Measurements from ENCODE around the gene ANKRD34A. TPM values are rescaled to one million over a fixed set of nuclear protein-coding genes. Genes with fewer than 3 reads are reported as not detected.

The ANKRD34A gene
- polyA plus RNA-seq, 12 donors = 0.58 to 1.4 (median 0.81) TPM; not detected in 2

- DNase-seq = no peak
Measured at GRCh38 chr1:145972580-145972979, 8.2 kb upstream of the ANKRD34A start.

- DNase-seq = no peak
Measured at GRCh38 chr1:145967288-145967687, 2.9 kb upstream of the ANKRD34A start.

GRCh38 chr1:145965119-145965744 lies 857 bp upstream of the ANKRD34A start:
- no peak for DNase-seq

GRCh38 chr1:145963265-145964019 lies 933 bp downstream of the ANKRD34A start:
- DNase-seq = no peak

- DNase-seq = no peak
Measured at GRCh38 chr1:145962157-145963102, 1.9 kb downstream of the ANKRD34A start.

GRCh38 chr1:145961425-145962156 lies 2.8 kb downstream of the ANKRD34A start:
- DNase-seq = no peak

GRCh38 chr1:145961109-145961424 lies 3.3 kb downstream of the ANKRD34A start:
- no peak for DNase-seq

GRCh38 chr1:145960468-145961108 lies 3.8 kb downstream of the ANKRD34A start:
- DNase-seq = peak; percentile 79

- DNase-seq = no peak
Measured at GRCh38 chr1:145959957-145960467, 4.4 kb downstream of the ANKRD34A start.

- DNase-seq = no peak
Measured at GRCh38 chr1:145959333-145959732, 5.0 kb downstream of the ANKRD34A start.

GRCh38 chr1:145958734-145959133 lies 5.6 kb downstream of the ANKRD34A start:
- no peak for DNase-seq

GRCh38 chr1:145957443-145958319 lies 6.7 kb downstream of the ANKRD34A start, which contains the start of gene LIX1L:
Gene LIX1L, minus strand, starts transcription at chr1:145958017. Its CDS starts 90 bp downstream, at chr1:145957927.
- peak; percentile 97 for DNase-seq

GRCh38 chr1:145956781-145957442 lies 7.5 kb downstream of the ANKRD34A start:
- peak; percentile 77 for DNase-seq

GRCh38 chr1:145956361-145956760 lies 8.0 kb downstream of the ANKRD34A start:
- no peak for DNase-seq

- DNase-seq = peak; percentile 60
Measured at GRCh38 chr1:145955436-145955835, 8.9 kb downstream of the ANKRD34A start.

- no peak for DNase-seq
Measured at GRCh38 chr1:145953861-145954260, 10.5 kb downstream of the ANKRD34A start.

GRCh38 chr1:145952903-145953302 lies 11.5 kb downstream of the ANKRD34A start:
- no peak for DNase-seq

GRCh38 chr1:145951526-145951925 lies 12.8 kb downstream of the ANKRD34A start:
- no peak for DNase-seq

- DNase-seq = no peak
Measured at GRCh38 chr1:145949219-145949618, 15.2 kb downstream of the ANKRD34A start.
